ENCODE measurements around the gene CFAP74.

Gene CFAP74

DNA sequence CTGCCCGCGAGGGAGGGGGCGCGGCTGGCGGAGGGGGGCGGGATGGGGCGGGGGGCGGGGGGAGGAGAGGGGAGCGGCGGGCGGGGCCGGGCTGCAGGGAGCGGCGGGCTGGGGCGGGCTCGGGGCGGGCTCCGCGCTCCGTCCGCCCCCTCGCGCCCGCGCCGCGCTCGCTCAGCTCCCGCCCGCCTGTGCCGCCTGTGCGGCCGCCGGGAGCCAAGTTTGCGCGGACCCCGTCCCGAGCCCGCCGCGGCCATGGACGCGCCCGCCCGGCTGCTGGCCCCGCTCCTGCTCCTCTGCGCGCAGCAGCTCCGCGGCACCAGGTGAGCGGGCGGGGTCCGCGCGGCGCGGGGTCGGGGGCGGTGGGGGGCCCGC lies 15.6 kb upstream of the CFAP74 start, which contains the start of gene GABRD:
TSS of gene GABRD (plus strand) at position 174 of the 372 bp plus-strand sequence. CDS start at position 253, 79 bp downstream.
- no peak for DNase-seq

DNA sequence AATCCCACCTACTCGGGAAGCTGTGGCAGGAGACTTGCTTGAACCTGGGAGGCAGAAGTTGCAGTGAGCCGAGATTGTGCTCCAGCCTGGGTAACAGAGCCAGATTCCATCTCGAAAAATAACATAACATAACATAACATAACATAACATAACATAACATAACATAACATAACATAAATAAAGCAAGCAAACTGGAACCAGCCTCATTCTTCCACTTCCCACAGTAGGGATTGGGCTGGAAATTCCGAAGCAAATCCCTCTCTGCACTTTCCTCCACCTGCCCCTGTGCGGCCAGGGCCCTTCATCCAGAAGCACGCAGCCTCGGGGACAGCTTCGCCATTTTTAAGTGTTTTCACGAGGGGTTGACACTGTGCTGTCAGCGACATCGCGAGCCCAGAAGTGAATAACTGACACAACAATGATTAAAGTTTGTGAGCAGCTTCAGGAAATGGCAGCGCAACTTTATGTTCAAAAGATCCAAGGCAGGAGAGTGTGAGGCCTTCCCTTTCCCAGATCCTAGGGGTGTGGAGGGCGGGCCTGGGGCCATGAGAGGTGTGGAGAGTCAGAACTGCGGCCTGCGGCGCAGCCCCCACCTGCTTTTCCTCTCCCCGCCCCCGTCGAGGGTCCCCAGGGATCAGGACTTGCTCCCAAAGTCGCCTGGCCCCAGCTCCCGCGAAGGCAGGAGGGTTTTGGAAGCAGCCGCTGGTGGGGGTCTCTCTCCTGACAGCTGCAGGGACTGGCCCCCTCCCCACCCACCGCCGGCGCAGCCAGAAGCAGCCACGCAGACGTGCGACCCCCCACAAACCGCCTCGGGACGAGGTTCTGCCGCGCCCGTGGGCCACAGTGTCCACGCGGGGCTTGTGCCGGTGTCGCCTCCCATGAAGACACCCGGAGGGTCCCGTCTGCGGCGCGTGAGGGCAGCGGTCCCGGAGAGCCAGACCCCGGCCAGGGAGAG lies 14.9 kb upstream of the CFAP74 start:
- no peak for DNase-seq

DNA sequence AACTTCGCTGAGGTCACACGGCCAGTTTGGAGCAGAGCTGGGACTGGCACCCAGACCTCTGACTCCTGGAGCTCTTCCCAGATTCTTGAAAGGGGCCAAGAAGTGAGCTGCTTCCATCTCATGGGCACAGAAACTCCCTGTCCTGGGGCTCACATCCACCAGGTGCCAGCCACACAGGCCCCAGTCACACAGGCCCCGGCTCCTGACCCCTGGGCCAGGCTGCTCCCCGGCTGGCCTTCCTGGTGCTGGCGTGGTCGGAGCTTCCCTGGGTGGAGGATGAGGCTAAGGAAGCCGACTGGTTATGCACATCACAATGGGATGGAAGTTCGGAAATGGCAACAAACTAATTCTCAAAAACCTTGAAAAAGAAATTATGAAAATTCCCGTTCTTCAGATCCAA lies 12.5 kb upstream of the CFAP74 start:
- DNase-seq = no peak

DNA sequence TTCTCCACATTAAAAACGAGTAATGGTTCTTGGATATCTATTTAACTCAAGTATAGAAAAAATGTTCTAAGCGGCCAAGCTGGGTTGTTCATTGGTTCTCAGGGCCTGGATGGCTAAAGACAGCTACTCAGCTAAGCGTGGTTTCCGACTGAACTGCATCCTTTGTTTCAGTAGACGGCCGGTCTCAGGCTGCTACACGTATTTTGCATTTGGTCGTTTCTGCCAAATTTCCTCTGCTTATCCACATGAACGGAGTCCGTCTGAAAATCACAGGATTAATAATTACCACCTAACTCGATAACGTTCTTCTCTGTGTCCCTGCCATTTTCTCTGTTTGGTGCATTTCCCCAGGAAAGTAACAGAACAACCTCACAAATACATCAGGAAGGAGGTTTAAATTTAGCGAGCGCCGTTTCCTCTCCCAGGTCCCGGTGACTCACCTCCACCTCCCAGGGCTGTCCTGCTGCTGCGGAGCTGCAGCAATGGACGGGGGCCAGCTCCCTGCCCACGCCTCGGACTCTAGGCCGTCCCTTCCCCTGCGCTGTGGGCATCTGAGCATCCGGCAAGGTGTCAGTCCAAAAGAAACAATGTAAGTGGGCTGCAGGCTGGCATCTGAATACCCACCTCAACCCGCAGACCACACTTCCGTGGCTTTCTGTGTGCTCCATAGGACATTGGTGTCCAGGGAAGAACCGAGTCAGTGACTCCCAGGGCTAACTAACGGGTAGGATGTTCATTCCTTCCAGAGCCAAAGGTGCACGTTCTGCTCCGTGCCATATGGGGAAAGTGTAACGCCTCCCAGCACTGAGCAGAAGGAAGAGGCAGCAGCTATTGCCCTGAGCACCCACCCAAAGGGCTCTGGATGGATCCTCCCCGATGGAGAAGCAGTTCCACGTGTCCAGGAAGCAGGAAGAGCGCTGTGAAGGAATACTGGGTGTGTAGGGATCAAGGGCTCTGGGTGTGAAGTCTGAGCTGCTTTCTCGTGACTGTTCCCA lies 11.5 kb upstream of the CFAP74 start:
- DNase-seq = no peak

- no peak for DNase-seq
These were observed 10.6 kb upstream of the CFAP74 start for GRCh38 chr1:2014181-2014580.

DNA sequence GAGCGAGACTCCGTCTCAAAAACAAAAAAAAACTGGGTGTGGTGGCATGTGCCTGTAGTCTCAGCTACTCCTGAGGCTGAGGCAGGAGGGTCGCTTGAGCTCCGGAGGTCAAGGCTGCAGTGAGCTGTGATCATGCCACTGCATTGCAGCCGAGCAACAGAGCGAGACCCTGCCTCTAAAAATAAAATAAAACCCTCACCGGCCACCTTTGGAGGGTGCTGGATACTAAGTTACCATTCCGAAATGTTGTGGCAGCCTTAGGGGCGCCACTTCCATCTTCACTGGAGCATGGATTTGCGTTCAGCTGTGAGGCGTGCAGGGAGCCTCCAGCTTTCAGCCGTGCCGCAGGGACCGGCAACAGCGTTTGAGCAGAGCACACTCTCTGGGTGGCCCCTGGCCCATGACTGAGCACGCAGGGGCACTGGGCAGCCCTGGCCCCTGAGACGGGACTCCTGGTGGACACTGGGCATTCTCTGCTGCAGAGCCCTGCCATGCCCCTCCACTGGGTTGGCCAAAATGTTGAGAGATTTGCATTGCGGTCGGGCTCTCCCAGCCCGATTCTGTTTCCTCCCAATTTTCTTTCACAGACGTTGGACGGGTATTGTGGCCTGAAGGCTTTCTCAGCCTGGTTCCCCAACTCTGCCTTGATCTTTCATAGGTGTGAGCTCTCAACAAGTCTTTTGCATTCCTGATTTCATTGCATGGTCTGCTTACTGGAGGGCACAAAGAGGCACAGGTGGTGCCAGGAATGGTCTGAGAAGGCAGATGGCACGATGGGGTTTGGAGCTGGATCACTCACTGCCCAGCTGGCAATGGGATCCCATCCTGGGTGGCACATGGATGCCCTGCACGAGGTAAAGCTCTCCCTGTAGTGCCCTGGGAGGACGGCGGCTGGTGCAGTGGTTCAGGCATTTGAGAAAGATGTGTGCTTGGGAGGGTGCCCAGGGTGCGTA lies 5.8 kb upstream of the CFAP74 start:
- no peak for DNase-seq

GRCh38 chr1:2004856-2005255 lies 1.3 kb upstream of the CFAP74 start:
- no peak for DNase-seq

GRCh38 chr1:2001773-2002411 lies 1.7 kb downstream of the CFAP74 start:
- no peak for DNase-seq

- DNase-seq = no peak
These were observed 2.7 kb downstream of the CFAP74 start for GRCh38 chr1:2000850-2001249.

GRCh38 chr1:2000432-2000831 lies 3.2 kb downstream of the CFAP74 start:
- no peak for DNase-seq

GRCh38 chr1:1997576-1997975 lies 6.0 kb downstream of the CFAP74 start:
- no peak for DNase-seq

DNA sequence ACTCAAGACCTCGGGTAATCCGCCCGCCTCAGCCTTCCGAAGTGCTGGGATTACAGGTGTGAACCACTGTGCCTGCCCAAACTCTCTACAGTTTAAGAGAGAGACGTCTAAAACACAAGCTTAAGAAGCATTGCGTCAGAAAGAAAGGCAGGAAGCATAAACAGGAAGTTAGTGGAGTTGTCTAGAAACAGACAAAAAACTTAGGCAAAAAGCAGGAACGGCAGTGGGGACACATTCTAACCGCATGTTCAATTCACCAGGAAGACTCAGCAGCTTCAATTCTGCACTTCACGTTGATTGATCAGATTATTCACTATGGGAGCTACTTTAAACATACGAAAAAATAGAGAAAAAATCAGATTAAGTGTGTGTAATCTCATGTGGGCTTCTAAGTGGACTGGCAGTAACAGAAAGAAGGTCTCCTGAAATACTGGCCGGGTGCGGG lies 7.4 kb downstream of the CFAP74 start:
- DNase-seq = peak; percentile 81

- DNase-seq = no peak
These were observed 9.1 kb downstream of the CFAP74 start for GRCh38 chr1:1994536-1994935.

DNA sequence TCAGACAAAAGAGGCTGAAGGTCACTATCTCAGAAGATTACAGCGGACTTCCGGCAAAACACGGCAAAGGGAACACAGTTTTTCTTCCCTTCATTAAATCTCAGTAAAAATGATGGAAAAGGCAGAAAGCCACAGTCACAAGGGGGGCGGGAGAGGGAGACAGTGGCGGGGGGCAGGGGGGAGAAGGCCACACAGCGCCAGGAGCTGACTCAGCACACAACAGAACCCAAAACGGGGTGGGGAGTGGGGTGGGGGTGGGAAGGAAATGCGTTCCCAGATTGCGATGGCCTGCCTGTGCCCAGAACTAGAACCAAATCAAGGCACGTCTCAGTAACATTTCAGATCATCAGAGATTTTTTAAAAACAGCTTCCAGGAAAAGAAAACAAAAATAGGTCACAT lies 13.4 kb downstream of the CFAP74 start:
- no peak for DNase-seq

- no peak for DNase-seq
These were observed 13.8 kb downstream of the CFAP74 start for GRCh38 chr1:1989789-1990188.

- no peak for DNase-seq
These were observed 14.5 kb downstream of the CFAP74 start for GRCh38 chr1:1989102-1989542.

- no peak for DNase-seq
These were observed 15.3 kb downstream of the CFAP74 start for GRCh38 chr1:1988061-1988945.

GRCh38 chr1:1987142-1987510 lies 16.5 kb downstream of the CFAP74 start:
- no peak for DNase-seq

DNA sequence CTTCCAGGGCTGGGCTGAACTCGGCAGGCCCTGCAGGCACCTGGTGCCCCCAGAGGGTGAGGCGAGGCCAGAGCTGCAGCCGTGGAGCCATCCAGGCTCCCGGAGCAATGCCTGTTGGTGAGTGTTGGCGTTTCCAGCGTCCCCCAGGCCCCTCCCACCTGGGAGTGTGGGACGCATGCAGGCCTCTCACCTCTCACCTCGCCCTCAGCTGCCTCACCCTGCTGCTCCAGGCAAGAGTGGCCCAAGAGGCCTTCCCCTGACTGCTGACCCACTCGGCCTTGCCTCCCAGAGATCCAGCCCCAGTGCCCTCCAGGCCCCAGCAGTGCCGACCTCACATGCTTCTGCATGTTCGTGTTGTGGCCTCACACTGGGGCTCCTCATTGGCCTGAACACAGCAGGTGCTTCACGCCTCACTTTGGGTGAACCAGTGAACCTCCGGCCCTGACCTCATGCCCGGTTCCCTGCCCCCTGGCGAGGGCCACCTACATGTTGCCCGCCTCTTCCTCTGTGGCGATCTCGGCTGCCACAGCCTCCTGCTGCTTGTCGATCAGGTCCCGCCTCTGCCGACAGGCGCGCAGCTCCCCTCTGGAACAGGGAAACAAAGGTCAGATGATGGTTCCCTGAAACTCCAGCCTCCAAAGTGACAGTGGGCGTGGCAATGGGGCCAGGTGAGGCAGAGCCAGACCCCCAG lies 17.0 kb downstream of the CFAP74 start:
- no peak for DNase-seq
